ENCODE results near the gene RPL6.
"Not testable (repeated sequence)": the region's sequence is repeated elsewhere in the genome, so short reads cannot be mapped to it uniquely, and the experiment has no call there.

RPL6 gene

GRCh38 chr12:112418608-112419296, 9.3 kb upstream of the RPL6 start, which contains the start of gene PTPN11:
PTPN11 (plus strand) TSS chr12:112418947; CDS start chr12:112419112, 165 bp downstream.
- peak; percentile 43 for DNase-seq

GRCh38 chr12:112418273-112418607, 8.8 kb upstream of the RPL6 start:
- DNase-seq: no peak

- not testable (repeated sequence) for DNase-seq
Observed at GRCh38 chr12:112415457-112415856, 6.1 kb upstream of the RPL6 start.

- no peak for DNase-seq
Observed at GRCh38 chr12:112413855-112414625, 4.6 kb upstream of the RPL6 start.

GRCh38 chr12:112409906-112410244, 470 bp upstream of the RPL6 start:
- no peak for DNase-seq

GRCh38 chr12:112408621-112409020, 784 bp downstream of the RPL6 start:
- no peak for DNase-seq

GRCh38 chr12:112407683-112408082, 1.7 kb downstream of the RPL6 start:
- DNase-seq: not testable (repeated sequence)

GRCh38 chr12:112406519-112407488, 2.6 kb downstream of the RPL6 start:
- DNase-seq: no peak

- DNase-seq: no peak
Observed at GRCh38 chr12:112401903-112402498, 7.4 kb downstream of the RPL6 start.

GRCh38 chr12:112401054-112401453, 8.4 kb downstream of the RPL6 start:
- no peak for DNase-seq

GRCh38 chr12:112393328-112393727, 16.1 kb downstream of the RPL6 start:
- no peak for DNase-seq

GRCh38 chr12:112389922-112390654, 19.3 kb downstream of the RPL6 start:
- DNase-seq: not testable (repeated sequence)

- no peak for DNase-seq
Observed at GRCh38 chr12:112389228-112389627, 20.2 kb downstream of the RPL6 start.

GRCh38 chr12:112386726-112387125, 22.7 kb downstream of the RPL6 start:
- no peak for DNase-seq

- no peak for DNase-seq
Observed at GRCh38 chr12:112382866-112383265, 26.5 kb downstream of the RPL6 start.

GRCh38 chr12:112381883-112382796, 27.3 kb downstream of the RPL6 start, which contains the start of gene HECTD4:
HECTD4 (minus strand) TSS chr12:112382431; CDS start chr12:112382128, 303 bp downstream.
- DNase-seq: peak; percentile 73

GRCh38 chr12:112381406-112381882, 28.0 kb downstream of the RPL6 start:
- peak; percentile 10 for DNase-seq

GRCh38 chr12:112380663-112381405, 28.6 kb downstream of the RPL6 start:
- DNase-seq: no peak

GRCh38 chr12:112375105-112375504, 34.3 kb downstream of the RPL6 start:
- peak; percentile 23 for DNase-seq

GRCh38 chr12:112374166-112374740, 35.2 kb downstream of the RPL6 start:
- no peak for DNase-seq
